WTC11 (cell line): ENCODE data around the gene ENHO.

ENCODE experiments used
- AFF4 ChIP-seq: sonication (generic); formaldehyde crosslinking; IDR thresholded peaks from 2 replicates; pipeline ENCODE4 v1.8.1; 2023; ENCODE audit warnings: mild to moderate bottlenecking, missing genetic modification reagents, borderline replicate concordance
- ATF1 ChIP-seq: sonication (generic); formaldehyde crosslinking; IDR thresholded peaks from 2 replicates; pipeline ENCODE4 v1.8.1; 2023; ENCODE audit warnings: mild to moderate bottlenecking, moderate library complexity, missing genetic modification reagents
- CTCF ChIP-seq: fragments of 200-600 bp; IDR thresholded peaks from 2 replicates; pipeline ENCODE4 v1.8.0; 2022; ENCODE audit warnings: antibody characterized with exemption
- ERG ChIP-seq: fragments of 250-450 bp; sonication (Bioruptor Pico); IDR thresholded peaks from 2 replicates; pipeline ENCODE4 v1.8.0; 2021; ENCODE audit warnings: mild to moderate bottlenecking
- HMGXB4 ChIP-seq: sonication (generic); formaldehyde crosslinking; IDR thresholded peaks from 2 replicates; pipeline ENCODE4 v1.8.1; 2023; ENCODE audit warnings: mild to moderate bottlenecking, moderate library complexity, missing genetic modification reagents
- ZBTB21 ChIP-seq: sonication (generic); formaldehyde crosslinking; IDR thresholded peaks from 2 replicates; pipeline ENCODE4 v1.8.1; 2023; ENCODE audit warnings: mild to moderate bottlenecking, missing genetic modification reagents, borderline replicate concordance
- ZNF317 ChIP-seq: sonication (generic); formaldehyde crosslinking; IDR thresholded peaks from 2 replicates; pipeline ENCODE4 v1.8.1; 2023; ENCODE audit warnings: low read depth, mild to moderate bottlenecking, moderate library complexity, missing genetic modification reagents, borderline replicate concordance

- TF ChIP-seq CTCF: peak; percentile 93
- TF ChIP-seq HMGXB4 (CRISPR knock-in tag): no peak
- no peak for TF ChIP-seq ERG (CRISPR knock-in tag)
- TF ChIP-seq ZNF317: no peak
- TF ChIP-seq AFF4 (CRISPR knock-in tag): no peak
- no peak for TF ChIP-seq ZBTB21
- TF ChIP-seq ATF1 (CRISPR knock-in tag): no peak
Measured at GRCh38 chr9:34546834-34547827, 24.3 kb upstream of the ENHO start.
